ENCODE measurements around the gene SH3PXD2B.
"Not testable (repeated sequence)": the region's sequence is repeated elsewhere in the genome, so short reads cannot be mapped to it uniquely, and the experiment has no call there.

The SH3PXD2B gene

DNA sequence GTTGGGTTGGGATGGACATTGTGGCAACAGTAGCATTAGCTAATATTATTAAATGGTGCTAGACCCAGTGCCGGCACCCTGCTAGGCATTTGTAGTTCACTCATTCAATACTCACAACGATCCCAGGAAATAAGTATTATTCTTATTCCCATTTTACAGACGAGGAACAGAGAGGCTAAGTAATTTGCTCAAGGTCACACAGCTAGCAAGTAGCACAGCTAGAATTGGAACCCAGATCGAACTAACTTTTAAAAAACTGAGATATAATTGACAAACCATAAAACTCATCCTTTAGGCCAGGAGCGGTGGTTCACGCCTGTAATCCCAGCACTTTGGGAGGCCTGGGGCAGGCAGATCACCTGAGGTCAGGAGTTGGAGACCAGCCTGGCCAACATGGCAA, 79.5 kb downstream of the SH3PXD2B start:
- no peak for DNase-seq
- ATAC-seq (replicated peaks), result no peak
- Mint-ChIP-seq H3K4me3 (no peak overlapping the region), H3K36me3 (ENCODE audit: insufficient read depth) (no peaks in the 10 kb centered on the region), H3K27ac (no peak overlapping the region), H3K9me3 (peaks cover 1 to 6% of the 10 kb centered on the region in 2 donors), H3K4me1 (ENCODE audit: low read depth in 2 of 2) (peaks cover 0 to 1% of the 10 kb centered on the region in 2 donors), H3K27me3 (peaks cover 17 to 39% of the 10 kb centered on the region in 2 donors)

DNA sequence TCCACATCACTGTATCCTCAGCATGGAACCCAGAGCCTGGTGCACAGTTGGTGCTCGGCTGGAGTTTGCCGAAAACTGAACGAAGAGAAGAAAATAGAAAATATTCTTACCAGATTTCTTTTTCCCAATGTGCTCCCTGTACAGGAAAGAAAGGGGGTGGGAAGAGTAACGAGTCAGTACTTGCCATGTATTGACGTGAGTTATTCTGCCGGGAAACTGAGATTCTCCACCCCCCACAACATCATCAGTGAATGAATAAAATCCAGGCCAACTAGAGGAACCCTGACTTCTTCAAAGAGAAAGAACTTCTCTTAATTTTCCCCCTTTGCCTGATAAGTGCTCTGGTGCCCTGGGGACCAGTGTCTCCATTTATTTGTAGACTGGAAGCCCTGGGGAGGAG, 80.6 kb downstream of the SH3PXD2B start:
- DNase-seq, result no peak
- no peaks in the 10 kb centered on the region for H3K36me3 Mint-ChIP-seq (ENCODE audit: insufficient read depth)
- H3K4me3 Mint-ChIP-seq, result no peak overlapping the region
- peaks cover 0 to 1% of the 10 kb centered on the region in 2 donors for H3K4me1 Mint-ChIP-seq (ENCODE audit: low read depth in 2 of 2)
- no peak for ATAC-seq (replicated peaks)
- peaks cover 17 to 39% of the 10 kb centered on the region in 2 donors for H3K27me3 Mint-ChIP-seq
- H3K9me3 Mint-ChIP-seq, result peaks cover 1 to 6% of the 10 kb centered on the region in 2 donors
- H3K27ac Mint-ChIP-seq, result no peak overlapping the region

DNA sequence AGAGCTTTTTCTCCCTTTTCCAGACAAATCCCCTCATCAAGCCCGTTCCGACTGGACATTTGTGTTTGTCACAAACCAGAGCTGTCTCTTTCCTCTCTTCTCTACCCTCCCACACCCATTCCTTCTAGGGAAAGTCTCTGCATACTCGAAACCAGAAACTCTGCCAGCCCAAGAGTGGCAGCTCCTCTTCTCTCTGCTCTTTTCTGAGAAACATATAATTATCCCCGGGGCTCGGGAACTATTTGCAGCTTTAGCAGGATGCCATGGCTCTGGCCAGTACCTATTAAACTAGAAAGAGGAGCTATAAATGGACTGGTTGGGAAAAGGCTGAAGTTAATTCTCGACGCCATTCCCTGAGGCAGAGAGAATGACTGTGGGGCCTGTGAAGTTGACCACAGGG, 82.6 kb downstream of the SH3PXD2B start:
- Mint-ChIP-seq H3K27ac (no peak overlapping the region), H3K4me3 (no peak overlapping the region), H3K4me1 (ENCODE audit: low read depth in 2 of 2) (no peaks in the 10 kb centered on the region), H3K27me3 (peaks cover 17 to 34% of the 10 kb centered on the region in 2 donors), H3K9me3 (peaks cover 1 to 6% of the 10 kb centered on the region in 2 donors), H3K36me3 (ENCODE audit: insufficient read depth) (no peaks in the 10 kb centered on the region)
- ATAC-seq (replicated peaks) (no peak), DNase-seq (no peak)

DNA sequence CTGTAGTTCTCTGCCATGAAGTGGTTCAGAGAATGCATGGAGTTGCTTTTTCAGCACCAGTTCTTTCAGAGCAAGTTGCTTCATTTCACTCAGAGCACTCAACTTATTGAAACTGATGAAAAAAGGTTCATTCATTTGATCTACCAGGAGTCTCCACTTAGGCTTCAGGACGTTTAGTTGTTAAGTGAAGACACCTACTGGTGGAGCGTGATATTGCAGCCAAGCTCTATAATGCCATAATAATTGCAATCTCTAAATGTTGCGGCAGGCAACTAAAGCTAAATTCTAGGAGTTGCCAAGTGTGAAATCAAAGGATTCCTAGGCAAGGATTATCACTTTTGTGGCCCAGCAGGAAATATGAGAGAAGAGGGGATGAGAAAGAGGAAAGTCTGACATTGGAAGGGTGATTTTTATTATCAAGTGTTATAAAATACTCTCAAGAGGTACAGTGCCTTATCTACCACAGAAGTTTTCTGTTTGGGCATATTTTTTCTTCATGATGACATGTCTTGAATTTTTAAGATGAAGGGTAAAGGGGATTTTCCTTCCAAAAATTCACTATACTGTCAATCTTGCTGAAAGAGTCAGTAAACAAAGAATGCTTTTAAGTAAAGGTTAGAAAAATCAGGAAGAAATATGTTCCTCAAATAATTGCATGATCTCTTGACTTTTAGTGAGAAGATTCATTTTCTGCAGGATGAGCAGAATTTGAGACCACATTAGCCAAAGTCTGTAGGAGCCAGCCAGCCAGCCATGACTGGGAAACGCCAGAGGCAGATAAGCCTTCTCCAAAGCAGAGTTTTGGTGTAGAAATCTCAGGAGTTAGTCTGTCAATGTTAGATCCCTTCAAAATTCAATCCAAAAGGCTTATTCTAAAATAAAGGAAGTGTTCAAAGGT, 83.4 kb downstream of the SH3PXD2B start:
- Mint-ChIP-seq H3K4me3 (no peak overlapping the region), H3K27me3 (peaks cover 17 to 34% of the 10 kb centered on the region in 2 donors), H3K27ac (no peak overlapping the region), H3K36me3 (ENCODE audit: insufficient read depth) (no peaks in the 10 kb centered on the region), H3K9me3 (peaks cover 1 to 6% of the 10 kb centered on the region in 2 donors), H3K4me1 (ENCODE audit: low read depth in 2 of 2) (no peaks in the 10 kb centered on the region)
- ATAC-seq (replicated peaks) (no peak), DNase-seq (no peak)

DNA sequence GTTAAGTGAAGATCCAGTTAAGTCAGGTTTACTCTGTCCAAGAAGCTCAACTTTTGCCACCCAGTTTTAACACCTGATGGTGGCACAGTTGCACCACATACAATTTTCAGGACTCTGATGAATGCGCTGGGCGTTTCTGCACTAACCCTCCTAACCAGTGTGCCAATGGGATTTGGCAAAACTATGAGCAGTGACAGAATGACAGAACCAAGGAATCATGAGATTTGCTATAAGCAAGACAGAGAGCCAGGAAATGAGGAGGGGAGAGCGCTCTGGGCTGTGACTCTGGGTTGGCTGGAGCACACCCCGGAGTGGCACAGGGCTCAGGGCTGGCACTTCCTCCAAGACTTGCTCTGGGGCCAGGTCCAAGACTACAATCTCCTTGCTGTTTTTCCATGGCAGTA, 84.1 kb downstream of the SH3PXD2B start:
- H3K27me3 Mint-ChIP-seq, result peaks cover 17 to 40% of the 10 kb centered on the region in 2 donors
- peaks cover 1 to 6% of the 10 kb centered on the region in 2 donors for H3K9me3 Mint-ChIP-seq
- no peak for DNase-seq
- no peaks in the 10 kb centered on the region for H3K36me3 Mint-ChIP-seq (ENCODE audit: insufficient read depth)
- no peak overlapping the region for H3K27ac Mint-ChIP-seq
- H3K4me3 Mint-ChIP-seq, result no peak overlapping the region
- H3K4me1 Mint-ChIP-seq (ENCODE audit: low read depth in 2 of 2), result peaks cover 0 to under 1% of the 10 kb centered on the region in 2 donors
- ATAC-seq (replicated peaks), result no peak

DNA sequence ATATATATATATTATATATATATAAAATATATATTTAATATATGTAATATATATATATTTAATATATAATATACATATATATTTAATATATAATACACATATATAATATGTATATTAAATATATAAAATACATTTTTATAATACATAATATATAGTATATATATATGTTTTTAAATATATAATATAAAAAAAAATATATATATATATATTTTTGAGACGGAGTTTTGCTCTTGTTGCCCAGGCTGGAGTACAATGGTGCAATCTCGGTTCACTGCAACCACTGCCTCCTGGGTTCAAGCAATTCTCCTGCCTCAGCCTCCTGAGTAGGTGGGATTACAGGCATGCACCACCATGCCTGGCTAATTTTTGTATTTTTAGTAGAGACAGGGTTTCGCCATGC, 85.6 kb downstream of the SH3PXD2B start:
- H3K27ac Mint-ChIP-seq; DNase-seq; ATAC-seq (replicated peaks); H3K4me3 Mint-ChIP-seq; H3K4me1 Mint-ChIP-seq (ENCODE audit: low read depth in 2 of 2); H3K9me3 Mint-ChIP-seq; H3K36me3 Mint-ChIP-seq (ENCODE audit: insufficient read depth): not testable (repeated sequence)
- H3K27me3 Mint-ChIP-seq, result peaks cover 5 to 38% of the 10 kb centered on the region in 2 donors

DNA sequence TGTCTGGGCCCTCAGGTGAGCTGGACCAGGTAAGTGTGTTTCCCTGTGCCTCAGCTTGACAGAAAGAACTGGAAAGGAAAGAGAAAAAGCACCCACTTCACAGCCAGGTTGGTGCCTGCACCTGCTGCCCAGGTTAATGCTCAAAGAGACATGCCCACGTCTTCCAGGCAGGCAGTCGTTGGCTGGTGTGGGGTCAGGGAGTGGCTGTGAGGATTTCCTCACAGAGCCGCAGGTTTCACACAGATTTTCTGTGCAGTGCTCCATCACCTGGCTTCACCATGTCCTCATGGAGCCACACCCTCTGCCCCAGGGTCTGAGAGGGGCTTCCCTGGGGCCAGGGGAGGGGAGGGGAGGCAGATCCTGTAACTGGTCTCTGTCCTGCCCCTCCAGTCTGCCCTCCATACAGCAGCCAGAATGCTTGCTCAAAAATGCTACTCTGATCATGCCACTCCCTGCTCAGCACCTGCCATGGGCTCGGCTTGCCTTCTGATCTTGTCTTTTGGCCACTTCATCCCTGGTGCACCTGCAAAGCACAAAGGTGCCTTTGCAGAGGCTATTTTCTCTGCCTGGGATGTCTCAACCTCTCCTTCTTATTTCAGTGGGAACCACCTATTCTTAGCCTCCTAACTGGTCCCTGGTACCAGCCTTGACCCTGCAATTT, 88.2 kb downstream of the SH3PXD2B start:
- H3K9me3 Mint-ChIP-seq, result peaks cover 1 to 6% of the 10 kb centered on the region in 2 donors
- H3K36me3 Mint-ChIP-seq (ENCODE audit: insufficient read depth), result no peaks in the 10 kb centered on the region

DNA sequence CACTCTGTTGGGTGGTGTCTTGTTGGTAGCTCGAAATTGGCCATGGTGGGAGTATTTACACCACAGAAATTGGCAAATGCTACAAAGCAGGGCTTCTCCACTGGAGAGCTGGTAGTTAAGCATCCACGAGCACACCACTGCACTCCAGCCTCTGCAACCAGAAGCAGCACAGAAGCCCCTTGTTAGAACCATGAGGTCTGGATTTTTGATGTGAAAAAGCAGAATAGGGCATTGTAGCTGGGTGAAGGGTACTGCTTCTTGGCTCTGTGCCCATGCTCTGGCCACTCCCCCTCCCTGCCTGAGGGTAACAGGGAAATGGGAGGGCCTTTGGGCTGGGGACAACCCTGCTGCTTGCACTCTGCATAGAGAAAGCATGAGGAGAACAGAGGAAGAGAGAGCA, 89.6 kb downstream of the SH3PXD2B start:
- H3K9me3 Mint-ChIP-seq, result no peaks in the 10 kb centered on the region
- DNase-seq (no peak), ATAC-seq (replicated peaks) (no peak)
- peaks cover 0 to 12% of the 10 kb centered on the region in 2 donors for H3K27me3 Mint-ChIP-seq
- H3K36me3 Mint-ChIP-seq (ENCODE audit: insufficient read depth), result no peaks in the 10 kb centered on the region
- H3K4me3 Mint-ChIP-seq, result no peak overlapping the region
- H3K4me1 Mint-ChIP-seq (ENCODE audit: low read depth in 2 of 2), result peaks cover 0 to 5% of the 10 kb centered on the region in 2 donors
- no peak overlapping the region for H3K27ac Mint-ChIP-seq

More for the DNA sequence above, 88.2 kb downstream of the SH3PXD2B start:
- peaks cover 0 to 12% of the 10 kb centered on the region in 2 donors for H3K27me3 Mint-ChIP-seq
- DNase-seq (no peak), ATAC-seq (replicated peaks) (no peak)
- no peak overlapping the region for H3K4me3 Mint-ChIP-seq
- no peak overlapping the region for H3K27ac Mint-ChIP-seq
- H3K4me1 Mint-ChIP-seq (ENCODE audit: low read depth in 2 of 2), result peaks cover 0 to 5% of the 10 kb centered on the region in 2 donors

DNA sequence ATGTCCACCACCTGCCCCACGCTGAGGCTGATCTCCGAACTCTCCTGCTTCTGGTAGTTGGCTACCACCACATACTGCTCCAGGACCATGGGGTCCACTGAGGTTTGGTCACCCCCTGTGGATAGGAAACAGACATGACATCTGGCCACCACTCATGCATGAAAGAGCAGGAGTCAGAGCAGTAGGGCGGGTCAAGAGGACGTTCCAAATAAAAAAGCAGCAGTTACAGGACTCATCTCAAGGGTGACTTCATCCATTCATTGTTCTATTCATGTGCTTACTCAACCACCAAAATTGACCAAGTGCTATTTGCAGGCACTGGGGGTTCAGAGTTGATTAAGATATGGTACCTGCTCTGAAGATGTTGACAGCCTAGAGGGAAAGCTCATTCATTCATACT, 91.6 kb downstream of the SH3PXD2B start:
- ATAC-seq (replicated peaks) (no peak), DNase-seq (no peak)
- Mint-ChIP-seq H3K4me3 (no peak overlapping the region), H3K27me3 (peaks cover 5 to 16% of the 10 kb centered on the region in 2 donors), H3K4me1 (ENCODE audit: low read depth in 2 of 2) (peaks cover 0 to 5% of the 10 kb centered on the region in 2 donors), H3K9me3 (no peaks in the 10 kb centered on the region), H3K36me3 (ENCODE audit: insufficient read depth) (no peaks in the 10 kb centered on the region), H3K27ac (no peak overlapping the region)

DNA sequence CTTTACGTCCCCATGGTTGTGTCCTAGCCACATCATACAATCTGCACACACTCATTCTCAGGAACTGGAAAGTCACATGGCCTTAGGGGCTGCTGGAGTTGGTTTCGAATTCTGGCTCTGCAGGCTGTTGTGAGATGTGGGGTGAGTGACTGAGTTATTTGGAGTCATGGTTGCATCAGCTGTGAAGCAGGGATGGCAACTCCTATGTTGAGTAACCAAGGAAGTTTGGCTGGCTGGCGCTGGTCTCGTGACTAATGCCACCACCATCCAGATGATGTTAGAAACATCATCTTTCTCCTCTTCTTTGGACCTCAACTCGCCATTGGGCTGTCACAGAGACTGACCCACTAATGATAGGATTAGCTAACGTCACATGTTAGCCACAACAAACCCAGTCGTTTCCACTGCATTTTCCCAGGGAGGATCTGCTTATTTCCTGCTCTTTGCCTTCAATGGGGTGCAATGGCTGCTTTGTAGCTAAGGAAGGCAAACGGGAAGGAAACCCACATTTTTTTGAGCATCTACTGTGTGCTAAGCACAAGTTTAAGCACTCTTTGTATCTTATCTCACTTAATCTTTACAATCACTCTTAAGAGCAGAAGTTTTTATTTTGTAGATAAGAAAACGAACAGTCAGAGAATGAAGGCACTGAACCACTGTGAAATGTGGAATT, 92.6 kb downstream of the SH3PXD2B start:
- Mint-ChIP-seq H3K36me3 (ENCODE audit: insufficient read depth) (no peaks in the 10 kb centered on the region), H3K4me3 (no peak overlapping the region), H3K4me1 (ENCODE audit: low read depth in 2 of 2) (peaks cover 0 to 5% of the 10 kb centered on the region in 2 donors), H3K27ac (no peak overlapping the region), H3K9me3 (no peaks in the 10 kb centered on the region), H3K27me3 (peaks cover 10 to 21% of the 10 kb centered on the region in 2 donors)
- ATAC-seq (replicated peaks) (no peak), DNase-seq (no peak)

DNA sequence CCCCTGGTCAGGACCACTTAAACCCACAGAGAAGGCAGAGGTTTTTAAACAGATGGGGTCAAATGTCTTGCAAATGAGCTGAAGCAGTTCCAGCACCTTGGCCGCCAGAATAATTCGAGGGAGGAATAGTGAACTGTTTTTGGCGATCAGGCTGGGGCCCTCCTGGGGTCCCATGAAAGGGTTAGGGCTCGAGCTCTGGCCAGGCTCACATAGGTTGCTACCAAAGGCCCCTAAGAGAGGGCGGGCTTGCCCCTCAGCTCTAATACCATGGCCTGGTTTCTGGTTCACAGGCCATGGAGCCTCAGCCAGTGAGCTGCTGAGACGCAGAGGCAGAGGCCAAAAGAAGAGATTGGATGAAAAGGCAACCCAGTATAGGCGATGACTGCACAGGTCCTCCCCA, 96.0 kb downstream of the SH3PXD2B start:
- no peak overlapping the region for H3K4me3 Mint-ChIP-seq
- no peak for ATAC-seq (replicated peaks)
- H3K9me3 Mint-ChIP-seq, result no peaks in the 10 kb centered on the region
- no peaks in the 10 kb centered on the region for H3K36me3 Mint-ChIP-seq (ENCODE audit: insufficient read depth)
- H3K27me3 Mint-ChIP-seq, result peaks cover 20 to 32% of the 10 kb centered on the region in 2 donors
- no peaks in the 10 kb centered on the region for H3K4me1 Mint-ChIP-seq (ENCODE audit: low read depth in 2 of 2)
- no peak for DNase-seq
- H3K27ac Mint-ChIP-seq, result no peak overlapping the region

DNA sequence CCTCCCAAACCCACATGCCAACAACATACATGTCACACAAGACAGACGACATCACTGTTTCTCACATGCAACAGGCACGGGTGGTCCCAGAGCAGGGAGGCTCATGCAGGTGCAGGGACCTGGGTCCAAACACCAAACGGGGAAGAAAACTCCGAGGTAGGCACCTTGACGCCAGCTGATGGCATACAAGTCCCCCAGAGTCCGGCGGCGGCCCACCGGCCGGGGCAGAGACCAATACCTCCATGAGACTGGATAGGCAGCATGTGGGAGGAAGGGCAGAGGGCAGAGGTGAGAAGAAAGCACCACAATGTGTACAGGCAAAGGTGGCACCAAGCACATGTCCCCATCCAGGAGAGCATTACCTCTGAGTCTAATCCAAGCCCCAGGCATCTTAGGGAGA, 97.8 kb downstream of the SH3PXD2B start:
- Mint-ChIP-seq H3K9me3 (no peaks in the 10 kb centered on the region), H3K4me3 (no peak overlapping the region), H3K4me1 (ENCODE audit: low read depth in 2 of 2) (no peaks in the 10 kb centered on the region), H3K36me3 (ENCODE audit: insufficient read depth) (no peaks in the 10 kb centered on the region), H3K27me3 (peaks cover 20 to 40% of the 10 kb centered on the region in 2 donors), H3K27ac (no peak overlapping the region)
- ATAC-seq (replicated peaks) (no peak), DNase-seq (no peak)

DNA sequence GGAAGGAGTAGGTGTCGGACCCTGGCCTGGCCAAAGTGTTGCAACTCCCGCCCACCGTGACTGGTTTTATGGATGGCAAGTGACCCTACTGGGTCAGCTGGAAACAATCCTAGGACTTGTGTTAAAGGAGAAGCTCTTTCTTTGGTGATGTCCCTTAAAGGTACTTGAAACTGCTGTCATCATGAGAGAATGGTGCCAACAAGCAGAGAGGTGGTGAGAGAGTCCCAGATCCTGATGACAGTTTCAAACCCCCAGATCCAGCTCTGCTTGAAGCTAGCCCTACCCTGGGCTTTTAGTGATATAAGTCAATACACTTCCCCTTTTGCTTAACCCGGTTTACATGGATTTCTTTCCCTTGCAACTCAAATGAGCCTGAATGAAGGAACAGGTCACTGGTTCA, 98.3 kb downstream of the SH3PXD2B start:
- H3K4me3 Mint-ChIP-seq, result no peak overlapping the region
- no peaks in the 10 kb centered on the region for H3K9me3 Mint-ChIP-seq
- no peak for DNase-seq
- H3K27ac Mint-ChIP-seq, result no peak overlapping the region
- H3K27me3 Mint-ChIP-seq, result peaks cover 20 to 40% of the 10 kb centered on the region in 2 donors
- no peak for ATAC-seq (replicated peaks)
- no peaks in the 10 kb centered on the region for H3K4me1 Mint-ChIP-seq (ENCODE audit: low read depth in 2 of 2)
- H3K36me3 Mint-ChIP-seq (ENCODE audit: insufficient read depth), result no peaks in the 10 kb centered on the region
